Left lung (tissue), 10 donors: ENCODE data around the gene BRD7. TPM values are rescaled to one million over a fixed set of nuclear protein-coding genes. Genes with fewer than 3 reads are reported as not detected.

Experiments
- ATAC-seq: fragments of 200-7000 bp; cut with Tn5 transposase; one replicate; pipeline ENCODE4 v1.9.1; 2020; ENCODE audit warnings: moderate library complexity
- DNase-seq, 4 donors: peaks; one replicate each; pipeline ENCODE4 v3.0.0-alpha.2; 2013 to 2020
- H3K27ac ChIP-seq, 2 donors: fragments of 200-600 bp; sonication (generic) in 1 of 2; one replicate each; pipeline versions ENCODE4 v1.5.0 to v1.8.0; 2020 to 2021
- H3K27me3 ChIP-seq, 2 donors: fragments of 200-600 bp; sonication (generic) in 1 of 2; one replicate each; pipeline versions ENCODE4 v1.5.0 to v1.8.0; 2020 to 2021
- H3K36me3 ChIP-seq, 2 donors: fragments of 200-600 bp; sonication (generic) in 1 of 2; one replicate each; pipeline versions ENCODE4 v1.5.0 to v1.8.0; 2020 to 2021
- H3K4me1 ChIP-seq, 2 donors: fragments of 200-600 bp; one replicate each; pipeline ENCODE4 v1.8.0; 2021
- H3K4me3 ChIP-seq, 2 donors: fragments of 200-600 bp; sonication (generic) in 1 of 2; one replicate each; pipeline versions ENCODE4 v1.5.0 to v1.8.0; 2020 to 2021; ENCODE audit warnings: mild to moderate bottlenecking in 1 of 2
- H3K9me3 ChIP-seq, 2 donors: fragments of 200-600 bp; sonication (generic) in 1 of 2; one replicate each; pipeline versions ENCODE4 v1.5.0 to v1.8.0; 2020 to 2021
- CTCF ChIP-seq, 2 donors: fragments of 200-600 bp; sonication (generic) in 1 of 2; IDR thresholded peaks; one replicate each; pipeline versions ENCODE4 v1.5.0 to v1.8.0; 2021; ENCODE audit warnings: antibody characterized with exemption in 2 of 2
- intact Hi-C, 2 donors: fragments of 100-400 bp; cut with DNase I; formaldehyde crosslinking; loops; one replicate each; pipeline versions ENCODE4 v1.11.2 to v1.14.2; 2022
- polyA plus RNA-seq, 6 donors: library from polyadenylated mRNA; unstranded; fragments of 120-200 nt; gene quantifications; one replicate each; pipeline ENCODE4 v1.2.1, GENCODE V29; 2013; ENCODE audit not compliant: insufficient read length in 6 of 6
- total RNA-seq, 2 donors: library from RNA; stranded (reverse); fragmentation: NEBNext Ultra II Directional; extraction: Animal tissue kit (Norgen Biotek cat#: 25700); gene quantifications; one replicate each; pipeline ENCODE4 v1.2.1, GENCODE V29; 2021
- donor health status: DM: no; HTN: yes; CAD: no.
- donor health status: DM: no; HTN: no; CAD: no.

BRD7 gene
- total and polyA plus RNA-seq, 8 donors = 59.8 to 113 (median 97.6) TPM

GRCh38 chr16:50291719-50292565 is 76.8 kb downstream of the BRD7 start:
- Histone ChIP-seq H3K27ac (no peak overlapping the region), H3K36me3 (peaks cover 0 to 92% of the 10 kb centered on the region in 2 donors), H3K4me1 (no peaks in the 10 kb centered on the region), H3K27me3 (no peaks in the 10 kb centered on the region), H3K9me3 (no peaks in the 10 kb centered on the region), H3K4me3 (no peak overlapping the region)
- peak in 1 of 4 donors; percentile 74 for DNase-seq
- no peak for ATAC-seq
- intact Hi-C loops = no loop called here
- TF ChIP-seq CTCF (IDR thresholded peaks at IDR 0.05) = no peak

- ATAC-seq (no peak), DNase-seq (peak in 1 of 4 donors; percentile 47)
- Histone ChIP-seq H3K4me1 (peaks cover 0 to 6% of the 10 kb centered on the region in 2 donors), H3K27me3 (no peaks in the 10 kb centered on the region), H3K36me3 (peaks cover 0 to 88% of the 10 kb centered on the region in 2 donors), H3K9me3 (no peaks in the 10 kb centered on the region), H3K4me3 (no peak overlapping the region), H3K27ac (no peak overlapping the region)
- TF ChIP-seq CTCF (IDR thresholded peaks at IDR 0.05) = no peak
- intact Hi-C loops = no loop called here
These were observed 77.9 kb downstream of the BRD7 start for GRCh38 chr16:50290856-50291255.

DNA sequence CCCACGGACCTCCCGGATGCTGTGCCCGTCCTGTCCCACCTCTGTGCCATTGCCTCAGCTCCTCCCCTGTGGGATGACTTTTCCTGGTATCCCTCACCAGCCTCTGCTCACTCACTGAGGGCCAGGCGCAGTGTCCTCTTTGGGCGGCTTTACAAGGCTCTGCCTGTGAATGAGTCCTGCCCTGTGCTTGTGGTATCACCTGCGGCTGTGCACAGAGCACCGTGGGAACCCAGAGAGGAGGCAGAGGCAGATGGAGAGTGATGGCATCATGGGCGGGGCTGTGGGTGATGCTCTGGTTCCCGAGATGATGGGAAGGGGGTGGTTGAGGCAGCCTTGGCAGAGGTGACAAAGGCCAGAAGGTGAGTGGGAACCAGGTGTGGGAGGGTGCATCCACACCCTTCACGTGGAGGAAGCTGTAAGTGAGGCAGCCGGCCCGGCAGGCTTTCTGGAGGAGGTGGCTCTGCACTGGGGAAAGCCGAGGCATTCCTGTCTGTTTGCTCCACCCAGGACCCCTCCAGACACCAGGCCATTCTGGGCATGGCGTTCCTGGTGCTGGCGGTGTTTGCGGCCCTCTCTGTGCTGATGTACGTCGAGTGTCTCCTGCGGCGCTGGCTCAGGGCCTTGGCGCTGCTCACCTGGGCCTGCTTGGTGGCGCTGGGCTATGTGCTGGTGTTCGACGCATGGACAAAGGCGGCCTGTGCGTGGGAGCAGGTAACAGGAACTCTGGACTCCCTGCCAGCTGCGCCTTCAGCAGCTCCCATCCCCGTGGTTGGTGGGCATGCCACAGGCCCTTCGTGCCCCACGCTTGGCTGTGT is 78.6 kb downstream of the BRD7 start:
- H3K27ac ChIP-seq = no peak overlapping the region
- peaks cover 0 to 82% of the 10 kb centered on the region in 2 donors for H3K36me3 ChIP-seq
- no peaks in the 10 kb centered on the region for H3K27me3 ChIP-seq
- peaks cover 0 to 13% of the 10 kb centered on the region in 2 donors for H3K4me1 ChIP-seq
- no peak for TF ChIP-seq CTCF (IDR thresholded peaks at IDR 0.05)
- intact Hi-C loops = no loop called here
- no peak for ATAC-seq
- no peak overlapping the region for H3K4me3 ChIP-seq
- no peaks in the 10 kb centered on the region for H3K9me3 ChIP-seq
- DNase-seq = peak in 1 of 4 donors; percentile 66

DNA sequence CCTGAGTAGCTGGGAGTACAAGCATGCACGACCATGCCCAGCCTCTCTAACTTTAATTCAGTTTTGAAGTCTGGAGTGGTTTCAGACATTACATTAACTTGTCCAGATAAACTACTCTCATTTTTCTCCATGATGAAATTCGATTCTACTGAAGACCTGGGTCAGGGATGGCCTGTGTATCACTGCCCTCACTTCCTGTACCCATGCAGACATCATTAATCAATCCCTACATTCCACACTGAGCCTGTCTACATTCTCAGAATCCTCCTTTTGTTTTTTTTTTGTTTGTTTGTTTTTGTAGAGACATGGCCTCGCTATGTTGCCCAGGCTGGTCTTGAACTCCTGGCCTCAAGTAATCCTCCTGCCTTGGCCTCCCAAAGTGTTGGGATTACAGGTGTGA is 79.9 kb downstream of the BRD7 start:
- H3K27ac ChIP-seq = no peak overlapping the region
- no peaks in the 10 kb centered on the region for H3K9me3 ChIP-seq
- peaks cover 0 to 25% of the 10 kb centered on the region in 2 donors for H3K4me1 ChIP-seq
- no peaks in the 10 kb centered on the region for H3K27me3 ChIP-seq
- no peak for ATAC-seq
- intact Hi-C loops = no loop called here
- H3K36me3 ChIP-seq = peaks cover 0 to 69% of the 10 kb centered on the region in 2 donors
- DNase-seq = no peak
- H3K4me3 ChIP-seq = no peak overlapping the region
- TF ChIP-seq CTCF (IDR thresholded peaks at IDR 0.05) = no peak

GRCh38 chr16:50288026-50288425 is 80.8 kb downstream of the BRD7 start:
- intact Hi-C loops = no loop called here
- Histone ChIP-seq H3K27ac (no peak overlapping the region), H3K27me3 (no peaks in the 10 kb centered on the region), H3K36me3 (peaks cover 0 to 60% of the 10 kb centered on the region in 2 donors), H3K4me1 (peaks cover 0 to 34% of the 10 kb centered on the region in 2 donors), H3K4me3 (no peak overlapping the region), H3K9me3 (no peaks in the 10 kb centered on the region)
- ATAC-seq = no peak
- TF ChIP-seq CTCF (IDR thresholded peaks at IDR 0.05) = no peak
- peak in 1 of 4 donors; percentile 72 for DNase-seq
